Body of pancreas (tissue), 4 donors: Measurements from ENCODE around the gene PARK7. TPM values are rescaled to one million over a fixed set of nuclear protein-coding genes. Genes with fewer than 3 reads are reported as not detected.

Source experiments
- ATAC-seq: fragments of 150-250 bp; one replicate; pipeline ENCODE4 v1.9.1; 2016
- DNase-seq, 4 donors: peaks; one replicate each; pipeline ENCODE4 v3.0.0-alpha.2; 2019
- H3K27ac ChIP-seq, 4 donors: fragments of 200-600 bp; sonication (generic); 1 replicate in 3 of 4; 2 replicates in 1 of 4; pipeline versions ENCODE4 v1.5.1 to v1.6.1; 2016 to 2019; ENCODE audit warnings: mild to moderate bottlenecking in 1 of 4, mixed read lengths in 1 of 4, moderate library complexity in 1 of 4
- H3K27me3 ChIP-seq, 2 donors: fragments of 200-600 bp; sonication (generic); one replicate each; pipeline ENCODE4 v1.6.0; 2016; ENCODE audit warnings: mild to moderate bottlenecking in 1 of 2
- H3K36me3 ChIP-seq, 2 donors: fragments of 200-600 bp; sonication (generic); replicated peaks in 1 of 2; 2 replicates each; pipeline ENCODE4 v1.5.1; 2016; ENCODE audit warnings: low read depth in 2 of 2; ENCODE audit not compliant: insufficient read depth in 1 of 2
- H3K4me1 ChIP-seq: fragments of 200-600 bp; sonication (generic); one replicate; pipeline ENCODE4 v1.6.0; 2016
- H3K4me3 ChIP-seq, 2 donors: fragments of 200-600 bp; sonication (generic); 1 replicate in 1 of 2; 2 replicates in 1 of 2; pipeline ENCODE4 v1.5.1; 2016 to 2019
- H3K9me3 ChIP-seq, 3 donors: fragments of 200-600 bp; sonication (generic); 1 replicate in 2 of 3; 2 replicates in 1 of 3; pipeline ENCODE4 v1.5.1; 2016
- CTCF ChIP-seq, 7 experiments: fragments of 450-650 bp in 4 of 7; fragments of 200-600 bp in 3 of 7; sonication (generic) in 3 of 7; IDR thresholded peaks; one replicate each; pipeline ENCODE4 v1.5.1; 2016 to 2019; ENCODE audit warnings: antibody characterized with exemption in 7 of 7
- POLR2A ChIP-seq, 3 donors: fragments of 450-650 bp; IDR thresholded peaks; one replicate each; pipeline ENCODE4 v1.6.1; 2016; ENCODE audit warnings: antibody characterized with exemption in 3 of 3, mild to moderate bottlenecking in 2 of 3
- WGBS, 2 donors: methylation state at CpG; one replicate each; pipeline ENCODE4 v1.1.5; 2017; 5-methylcytosine and 5-hydroxymethylcytosine counted together
- intact Hi-C: fragments of 100-400 bp; cut with DNase I; formaldehyde crosslinking; loops from one replicate; pipeline ENCODE4 v1.15.1; 2023
- total RNA-seq, 2 donors: library from RNA; depleted of rRNA; stranded (reverse); fragments of >200 nt; gene quantifications; one replicate each; pipeline ENCODE4 v1.1.0, GENCODE V29; 2016

The PARK7 gene
- total RNA-seq, 2 donors from 2014 or later = 88.3 to 110 TPM

GRCh38 chr1:7928247-7928646, 33.3 kb upstream of the PARK7 start:
- intact Hi-C loops = no loop called here

DNA sequence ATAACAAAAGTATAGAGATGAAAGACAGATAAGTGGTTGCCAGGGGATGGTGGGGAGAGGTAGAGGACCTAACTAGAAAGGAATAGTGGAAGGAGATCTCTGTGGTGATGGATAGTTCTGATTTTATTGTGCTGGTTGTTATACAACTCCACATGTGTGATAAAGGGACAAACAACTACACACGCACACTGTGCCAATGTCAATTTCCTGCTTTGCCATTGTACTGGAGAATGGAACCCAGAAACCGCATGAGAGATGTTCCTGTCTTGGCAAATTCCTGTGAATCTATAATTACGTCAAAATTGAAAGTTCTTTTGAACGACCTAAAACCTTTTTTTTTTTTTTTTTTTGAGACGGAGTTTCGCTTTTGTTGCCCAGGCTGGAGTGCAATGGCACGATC, 31.9 kb upstream of the PARK7 start:
- Histone ChIP-seq H3K27ac (no peak overlapping the region), H3K4me3 (no peak overlapping the region), H3K4me1 (no peaks in the 10 kb centered on the region), H3K9me3 (no peaks in the 10 kb centered on the region), H3K27me3 (no peaks in the 10 kb centered on the region), H3K36me3 (no peaks in the 10 kb centered on the region)
- no peak for TF ChIP-seq CTCF (IDR thresholded peaks at IDR 0.05)
- TF ChIP-seq POLR2A (IDR thresholded peaks at IDR 0.05) = no peak
- intact Hi-C loops = no loop called here
- DNase-seq (no peak), ATAC-seq (no peak)
- 62 to 64% methylated on average over 7 of the region's 7 CpGs for WGBS, 2 donors

More at GRCh38 chr1:7928247-7928646, 33.3 kb upstream of the PARK7 start:
- 65 to 74% methylated on average over 4 of the region's 4 CpGs for WGBS, 2 donors
- Histone ChIP-seq H3K27ac (no peak overlapping the region), H3K36me3 (no peaks in the 10 kb centered on the region), H3K27me3 (no peaks in the 10 kb centered on the region), H3K4me1 (no peaks in the 10 kb centered on the region), H3K4me3 (no peak overlapping the region), H3K9me3 (no peaks in the 10 kb centered on the region)
- no peak for DNase-seq
- no peak for ATAC-seq
- TF ChIP-seq POLR2A (IDR thresholded peaks at IDR 0.05) = no peak
- no peak for TF ChIP-seq CTCF (IDR thresholded peaks at IDR 0.05)

DNA sequence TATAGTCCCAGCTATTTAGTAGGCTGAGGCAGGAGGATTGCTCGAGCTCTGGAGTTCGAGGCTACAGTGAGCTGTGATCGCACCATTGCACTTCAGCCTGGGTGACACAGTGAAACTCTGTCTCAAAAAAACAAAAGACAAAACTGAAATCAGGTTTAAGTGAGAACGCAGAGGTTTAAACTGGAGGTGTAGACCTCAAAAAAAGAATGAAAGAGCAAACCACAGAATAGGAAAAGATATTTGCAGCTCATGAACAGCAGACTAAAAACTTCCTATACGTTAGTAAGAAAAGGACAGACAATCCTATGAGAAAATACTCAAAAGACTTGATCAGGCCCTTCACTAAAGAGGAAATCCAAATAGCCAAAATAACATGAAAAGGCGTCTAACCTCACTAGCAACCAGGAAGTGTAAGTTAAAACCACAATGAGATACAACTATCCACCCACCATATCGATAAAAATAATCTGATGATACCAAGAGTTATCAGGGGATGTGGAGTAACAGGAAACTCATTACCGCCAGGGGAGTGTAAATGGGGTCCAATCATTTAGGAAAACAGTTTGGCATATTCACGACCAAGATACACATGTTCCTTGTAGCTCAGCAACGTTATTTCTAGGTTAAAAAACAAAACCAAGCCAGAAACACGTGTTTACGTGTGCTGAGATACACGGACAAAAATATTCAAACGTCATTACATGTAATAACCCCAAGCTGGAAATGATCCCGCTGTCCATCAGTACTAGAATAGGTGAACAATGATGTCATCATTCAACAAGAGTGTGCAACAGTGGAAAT, 30.7 kb upstream of the PARK7 start:
- TF ChIP-seq POLR2A (IDR thresholded peaks at IDR 0.05) = no peak
- TF ChIP-seq CTCF (IDR thresholded peaks at IDR 0.05) = no peak
- intact Hi-C loops = no loop called here
- no peak overlapping the region for H3K27ac ChIP-seq
- no peak for ATAC-seq
- 62 to 64% methylated on average over 15 of the region's 15 CpGs for WGBS, 2 donors
- no peaks in the 10 kb centered on the region for H3K9me3 ChIP-seq
- DNase-seq = no peak
- no peaks in the 10 kb centered on the region for H3K27me3 ChIP-seq
- no peaks in the 10 kb centered on the region for H3K36me3 ChIP-seq
- H3K4me1 ChIP-seq = no peaks in the 10 kb centered on the region
- H3K4me3 ChIP-seq = no peak overlapping the region

GRCh38 chr1:7931446-7931812, 30.1 kb upstream of the PARK7 start:
- Histone ChIP-seq H3K27me3 (no peaks in the 10 kb centered on the region), H3K9me3 (no peaks in the 10 kb centered on the region), H3K27ac (no peak overlapping the region), H3K4me1 (no peaks in the 10 kb centered on the region), H3K4me3 (no peak overlapping the region), H3K36me3 (no peaks in the 10 kb centered on the region)
- WGBS, 2 donors = 49 to 50% methylated on average over 2 of the region's 2 CpGs
- DNase-seq (no peak), ATAC-seq (no peak)
- intact Hi-C loops = no loop called here
- no peak for TF ChIP-seq POLR2A (IDR thresholded peaks at IDR 0.05)
- no peak for TF ChIP-seq CTCF (IDR thresholded peaks at IDR 0.05)
